22Rv1 (cell line): ENCODE measurements around the gene LSM5.

ENCODE experiments used
- ZFX ChIP-seq: fragments of 450-650 bp; IDR thresholded peaks from 2 replicates; pipeline ENCODE4 v1.6.1; 2017; ENCODE audit warnings: antibody characterized with exemption, borderline replicate concordance
- TF ChIP-seq, protein P1 (sequence below): fragments of 450-650 bp; IDR thresholded peaks from 2 replicates; pipeline ENCODE4 v1.5.1; 2017; ENCODE audit warnings: mild to moderate bottlenecking

GRCh38 chr7:32515890-32516550 lies 25.8 kb upstream of the LSM5 start:
- TF ChIP-seq, protein P1, sequence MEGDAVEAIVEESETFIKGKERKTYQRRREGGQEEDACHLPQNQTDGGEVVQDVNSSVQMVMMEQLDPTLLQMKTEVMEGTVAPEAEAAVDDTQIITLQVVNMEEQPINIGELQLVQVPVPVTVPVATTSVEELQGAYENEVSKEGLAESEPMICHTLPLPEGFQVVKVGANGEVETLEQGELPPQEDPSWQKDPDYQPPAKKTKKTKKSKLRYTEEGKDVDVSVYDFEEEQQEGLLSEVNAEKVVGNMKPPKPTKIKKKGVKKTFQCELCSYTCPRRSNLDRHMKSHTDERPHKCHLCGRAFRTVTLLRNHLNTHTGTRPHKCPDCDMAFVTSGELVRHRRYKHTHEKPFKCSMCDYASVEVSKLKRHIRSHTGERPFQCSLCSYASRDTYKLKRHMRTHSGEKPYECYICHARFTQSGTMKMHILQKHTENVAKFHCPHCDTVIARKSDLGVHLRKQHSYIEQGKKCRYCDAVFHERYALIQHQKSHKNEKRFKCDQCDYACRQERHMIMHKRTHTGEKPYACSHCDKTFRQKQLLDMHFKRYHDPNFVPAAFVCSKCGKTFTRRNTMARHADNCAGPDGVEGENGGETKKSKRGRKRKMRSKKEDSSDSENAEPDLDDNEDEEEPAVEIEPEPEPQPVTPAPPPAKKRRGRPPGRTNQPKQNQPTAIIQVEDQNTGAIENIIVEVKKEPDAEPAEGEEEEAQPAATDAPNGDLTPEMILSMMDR: no peak
- no peak for TF ChIP-seq ZFX
